Neural cell (in vitro differentiated cells): ENCODE measurements around the gene SRSF8.

Source experiments
- EP300 ChIP-seq: fragments of 450-650 bp; conservative IDR thresholded peaks from 2 replicates; pipeline ENCODE4 v1.6.1; 2014; ENCODE audit warnings: antibody characterized with exemption, mild to moderate bottlenecking, moderate library complexity; ENCODE audit not compliant: poor library complexity, severe bottlenecking
- EZH2 ChIP-seq: fragments of 200-600, 300-800 bp; shearing (Covaris generic), sonication (generic); IDR thresholded peaks from 2 replicates; pipeline ENCODE4 v1.6.1; 2014; ENCODE audit warnings: antibody characterized with exemption, low read length, borderline replicate concordance, mild to moderate bottlenecking; ENCODE audit not compliant: insufficient read depth, poor library complexity, severe bottlenecking
- MXI1 ChIP-seq: fragments of 450-650 bp; conservative IDR thresholded peaks from 2 replicates; pipeline ENCODE4 v1.6.1; 2014; ENCODE audit warnings: antibody characterized with exemption, mild to moderate bottlenecking; ENCODE audit not compliant: poor library complexity, severe bottlenecking
- POLR2AphosphoS5 ChIP-seq: IDR thresholded peaks from 2 replicates; pipeline ENCODE4 v1.6.1; 2012
- RAD21 ChIP-seq: fragments of 450-650 bp; conservative IDR thresholded peaks from 2 replicates; pipeline ENCODE4 v1.6.1; 2014; ENCODE audit warnings: antibody characterized with exemption, mild to moderate bottlenecking, moderate library complexity
- SMC3 ChIP-seq: fragments of 450-650 bp; conservative IDR thresholded peaks from 2 replicates; pipeline ENCODE4 v1.6.1; 2014; ENCODE audit warnings: antibody characterized with exemption, mild to moderate bottlenecking, moderate library complexity; ENCODE audit not compliant: poor library complexity
- TF ChIP-seq, protein P1 (sequence below): fragments of 450-650 bp; IDR thresholded peaks from 2 replicates; pipeline ENCODE4 v1.5.1; 2014; ENCODE audit warnings: antibody characterized with exemption, mild to moderate bottlenecking, moderate library complexity; ENCODE audit not compliant: poor library complexity, severe bottlenecking
- TF ChIP-seq, protein P2 (sequence below): IDR thresholded peaks from 2 replicates; pipeline ENCODE4 v1.6.1; 2012; ENCODE audit warnings: borderline replicate concordance

DNA sequence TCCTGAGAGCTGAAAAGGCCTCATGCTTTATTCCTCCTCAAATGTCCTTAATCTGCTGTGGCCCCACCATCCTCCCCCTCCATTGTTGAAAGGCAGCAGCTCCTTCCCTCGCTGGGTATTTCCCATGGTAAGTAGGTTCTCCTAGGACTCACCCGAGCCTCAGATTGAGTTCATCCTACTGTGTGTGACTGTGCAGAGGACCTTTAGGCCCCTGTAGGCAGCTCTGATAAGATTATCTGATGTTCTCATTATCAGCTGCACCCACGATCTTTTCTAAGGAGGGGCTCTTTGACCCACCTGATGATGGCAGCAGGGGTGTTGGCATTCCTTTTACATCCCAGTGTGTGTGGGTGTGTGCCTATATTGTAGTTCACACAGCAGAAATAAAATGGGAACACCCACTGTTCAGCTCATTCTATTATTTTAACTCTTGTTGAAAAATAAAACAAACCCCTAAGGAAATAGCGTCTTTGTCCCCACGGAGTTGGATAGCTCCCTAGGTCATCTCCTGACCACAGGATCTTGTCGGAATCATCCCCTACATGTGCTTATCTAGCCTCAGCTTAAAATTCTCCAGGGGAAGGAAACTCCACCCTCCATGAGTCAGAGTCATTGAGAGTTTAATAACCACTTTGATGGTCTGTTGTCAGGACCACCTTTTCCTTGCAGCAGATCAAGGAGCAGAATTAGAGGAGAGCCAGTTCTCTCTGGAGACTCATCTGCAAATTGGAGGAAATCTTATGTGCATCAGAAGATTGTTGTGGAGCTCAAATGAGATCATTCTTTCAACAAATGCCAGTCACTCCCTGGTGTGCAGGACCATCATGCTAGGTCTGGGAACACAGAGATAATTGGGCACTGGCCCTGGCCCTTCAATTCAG is 42.2 kb downstream of the SRSF8 start:
- TF ChIP-seq, protein P1, sequence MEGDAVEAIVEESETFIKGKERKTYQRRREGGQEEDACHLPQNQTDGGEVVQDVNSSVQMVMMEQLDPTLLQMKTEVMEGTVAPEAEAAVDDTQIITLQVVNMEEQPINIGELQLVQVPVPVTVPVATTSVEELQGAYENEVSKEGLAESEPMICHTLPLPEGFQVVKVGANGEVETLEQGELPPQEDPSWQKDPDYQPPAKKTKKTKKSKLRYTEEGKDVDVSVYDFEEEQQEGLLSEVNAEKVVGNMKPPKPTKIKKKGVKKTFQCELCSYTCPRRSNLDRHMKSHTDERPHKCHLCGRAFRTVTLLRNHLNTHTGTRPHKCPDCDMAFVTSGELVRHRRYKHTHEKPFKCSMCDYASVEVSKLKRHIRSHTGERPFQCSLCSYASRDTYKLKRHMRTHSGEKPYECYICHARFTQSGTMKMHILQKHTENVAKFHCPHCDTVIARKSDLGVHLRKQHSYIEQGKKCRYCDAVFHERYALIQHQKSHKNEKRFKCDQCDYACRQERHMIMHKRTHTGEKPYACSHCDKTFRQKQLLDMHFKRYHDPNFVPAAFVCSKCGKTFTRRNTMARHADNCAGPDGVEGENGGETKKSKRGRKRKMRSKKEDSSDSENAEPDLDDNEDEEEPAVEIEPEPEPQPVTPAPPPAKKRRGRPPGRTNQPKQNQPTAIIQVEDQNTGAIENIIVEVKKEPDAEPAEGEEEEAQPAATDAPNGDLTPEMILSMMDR, result no peak
- TF ChIP-seq EZH2 (no peak), MXI1 (no peak), EP300 (no peak), POLR2AphosphoS5 (no peak), RAD21 (no peak), SMC3 (no peak)
- TF ChIP-seq, protein P2, sequence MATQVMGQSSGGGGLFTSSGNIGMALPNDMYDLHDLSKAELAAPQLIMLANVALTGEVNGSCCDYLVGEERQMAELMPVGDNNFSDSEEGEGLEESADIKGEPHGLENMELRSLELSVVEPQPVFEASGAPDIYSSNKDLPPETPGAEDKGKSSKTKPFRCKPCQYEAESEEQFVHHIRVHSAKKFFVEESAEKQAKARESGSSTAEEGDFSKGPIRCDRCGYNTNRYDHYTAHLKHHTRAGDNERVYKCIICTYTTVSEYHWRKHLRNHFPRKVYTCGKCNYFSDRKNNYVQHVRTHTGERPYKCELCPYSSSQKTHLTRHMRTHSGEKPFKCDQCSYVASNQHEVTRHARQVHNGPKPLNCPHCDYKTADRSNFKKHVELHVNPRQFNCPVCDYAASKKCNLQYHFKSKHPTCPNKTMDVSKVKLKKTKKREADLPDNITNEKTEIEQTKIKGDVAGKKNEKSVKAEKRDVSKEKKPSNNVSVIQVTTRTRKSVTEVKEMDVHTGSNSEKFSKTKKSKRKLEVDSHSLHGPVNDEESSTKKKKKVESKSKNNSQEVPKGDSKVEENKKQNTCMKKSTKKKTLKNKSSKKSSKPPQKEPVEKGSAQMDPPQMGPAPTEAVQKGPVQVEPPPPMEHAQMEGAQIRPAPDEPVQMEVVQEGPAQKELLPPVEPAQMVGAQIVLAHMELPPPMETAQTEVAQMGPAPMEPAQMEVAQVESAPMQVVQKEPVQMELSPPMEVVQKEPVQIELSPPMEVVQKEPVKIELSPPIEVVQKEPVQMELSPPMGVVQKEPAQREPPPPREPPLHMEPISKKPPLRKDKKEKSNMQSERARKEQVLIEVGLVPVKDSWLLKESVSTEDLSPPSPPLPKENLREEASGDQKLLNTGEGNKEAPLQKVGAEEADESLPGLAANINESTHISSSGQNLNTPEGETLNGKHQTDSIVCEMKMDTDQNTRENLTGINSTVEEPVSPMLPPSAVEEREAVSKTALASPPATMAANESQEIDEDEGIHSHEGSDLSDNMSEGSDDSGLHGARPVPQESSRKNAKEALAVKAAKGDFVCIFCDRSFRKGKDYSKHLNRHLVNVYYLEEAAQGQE, result no peak
